Measurements from ENCODE around the gene SUN3. TPM values are rescaled to one million over a fixed set of nuclear protein-coding genes. Genes with fewer than 3 reads are reported as not detected.

SUN3 gene
- total RNA-seq, 1 experiment from 2014 or later, result not detected

DNA sequence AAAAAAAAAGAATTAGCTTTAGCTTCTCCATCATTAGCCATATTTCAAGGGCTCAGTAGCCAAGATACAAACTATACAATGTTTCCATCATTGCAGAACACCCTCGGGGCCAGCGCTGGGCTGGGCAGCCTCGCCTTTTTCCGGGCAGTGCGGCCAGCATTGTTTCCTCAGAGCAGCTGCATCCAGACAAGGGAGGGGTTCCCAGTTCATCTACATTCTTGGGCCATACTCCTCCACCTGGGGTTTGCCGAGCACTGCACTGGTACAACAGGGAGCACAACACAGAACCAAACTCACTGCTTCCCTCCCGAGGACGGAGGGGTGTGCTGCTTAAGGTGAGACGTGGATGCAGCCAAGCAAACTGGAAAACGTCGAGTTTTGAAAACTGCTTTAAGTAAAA, 78.2 kb downstream of the SUN3 start:
- H3K4me3 Mint-ChIP-seq, result no peak overlapping the region
- Histone ChIP-seq H3K79me2 (ENCODE audit: insufficient read depth, low read length) (no peaks in the 10 kb centered on the region), H3K4ac (ENCODE audit: low read depth, low read length) (no peak overlapping the region), H3K27me3 (ENCODE audit: insufficient read depth, low read length) (no peaks in the 10 kb centered on the region), H2AK5ac (ENCODE audit: insufficient read length, low read length) (no peak overlapping the region), H3K4me1 (ENCODE audit: insufficient read depth, low read length) (peaks cover 3% of the 10 kb centered on the region; the same call in 1 of the 2 replicates), H3K9me3 (ENCODE audit: control insufficient read depth, low read depth, low read length) (no peaks in the 10 kb centered on the region), H3K14ac (ENCODE audit: insufficient read depth, low read length) (no peak overlapping the region), H4K5ac (ENCODE audit: insufficient read length, low read depth, low read length) (no peak overlapping the region), H4K8ac (replicated peaks; ENCODE audit: insufficient read length, low read depth, low read length) (no peak overlapping the region), H2BK120ac (ENCODE audit: low read depth, low read length, poor library complexity, severe bottlenecking) (no peak overlapping the region), H3K56ac (ENCODE audit: insufficient read length, low read depth, low read length) (no peak overlapping the region), H3K79me1 (ENCODE audit: insufficient read depth, low read depth, low read length, poor library complexity, severe bottlenecking) (no peaks in the 10 kb centered on the region), H3K4me2 (ENCODE audit: insufficient read depth, insufficient read length, low read length) (no peak overlapping the region), H2BK5ac (ENCODE audit: insufficient read length, low read length) (no peak overlapping the region), H3K9ac (ENCODE audit: extremely low read depth, insufficient read length, low read length) (no peak overlapping the region), H3T11ph (ENCODE audit: low read length) (no peak overlapping the region), H2BK15ac (ENCODE audit: low read depth, low read length) (no peak overlapping the region), H4K91ac (ENCODE audit: insufficient read length, low read depth, low read length) (no peak overlapping the region), H3K27ac (ENCODE audit: insufficient read length, low read depth, low read length) (no peak overlapping the region), H3K23me2 (ENCODE audit: insufficient read length, low read depth, low read length, poor library complexity, severe bottlenecking) (no peaks in the 10 kb centered on the region), H2AFZ (ENCODE audit: low read length) (no peak overlapping the region), H3K23ac (ENCODE audit: insufficient read length, low read depth, low read length) (no peak overlapping the region), H4K20me1 (ENCODE audit: control insufficient read depth, insufficient read depth, insufficient read length) (no peaks in the 10 kb centered on the region), H2BK20ac (ENCODE audit: low read depth, low read length, poor library complexity, severe bottlenecking) (no peak overlapping the region), H3K18ac (ENCODE audit: insufficient read length, low read depth, low read length) (no peak overlapping the region), H2BK12ac (ENCODE audit: insufficient read length, low read depth, low read length) (no peak overlapping the region)
- TF ChIP-seq, protein P1, sequence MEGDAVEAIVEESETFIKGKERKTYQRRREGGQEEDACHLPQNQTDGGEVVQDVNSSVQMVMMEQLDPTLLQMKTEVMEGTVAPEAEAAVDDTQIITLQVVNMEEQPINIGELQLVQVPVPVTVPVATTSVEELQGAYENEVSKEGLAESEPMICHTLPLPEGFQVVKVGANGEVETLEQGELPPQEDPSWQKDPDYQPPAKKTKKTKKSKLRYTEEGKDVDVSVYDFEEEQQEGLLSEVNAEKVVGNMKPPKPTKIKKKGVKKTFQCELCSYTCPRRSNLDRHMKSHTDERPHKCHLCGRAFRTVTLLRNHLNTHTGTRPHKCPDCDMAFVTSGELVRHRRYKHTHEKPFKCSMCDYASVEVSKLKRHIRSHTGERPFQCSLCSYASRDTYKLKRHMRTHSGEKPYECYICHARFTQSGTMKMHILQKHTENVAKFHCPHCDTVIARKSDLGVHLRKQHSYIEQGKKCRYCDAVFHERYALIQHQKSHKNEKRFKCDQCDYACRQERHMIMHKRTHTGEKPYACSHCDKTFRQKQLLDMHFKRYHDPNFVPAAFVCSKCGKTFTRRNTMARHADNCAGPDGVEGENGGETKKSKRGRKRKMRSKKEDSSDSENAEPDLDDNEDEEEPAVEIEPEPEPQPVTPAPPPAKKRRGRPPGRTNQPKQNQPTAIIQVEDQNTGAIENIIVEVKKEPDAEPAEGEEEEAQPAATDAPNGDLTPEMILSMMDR (conservative IDR thresholded peaks at IDR 0.05), result peak; percentile 26; the same call in 2 of the 3 replicates
- whole genome bisulfite sequencing (ENCODE audit: extremely low coverage, insufficient read length, low lambda C conversion rate), result no CpG with 5 or more reads among the region's 11 CpGs
- peak overlapping the region in 1 of 3 experiments; percentile 25; a peak in 1 of 7 replicates for H3K27ac Mint-ChIP-seq
- peaks cover 27 to 28% of the 10 kb centered on the region in 2 experiments for H3K4me1 Mint-ChIP-seq
- H3K9me3 Mint-ChIP-seq, result no peaks in the 10 kb centered on the region
- H3K27me3 Mint-ChIP-seq (ENCODE audit: low read depth), result no peaks in the 10 kb centered on the region; the same call in 1 of the 2 replicates
- peaks cover 1 to 15% (median 9%) of the 10 kb centered on the region in 3 experiments; a peak in 5 of 7 replicates for H3K36me3 Mint-ChIP-seq (ENCODE audit: insufficient read depth in 1 of 3, low read depth in 3 of 3)
- peak; percentile 29 for DNase-seq
